Measurements from ENCODE around the gene GCDH.

The GCDH gene

GRCh38 chr19:12947702-12948611 is 57.0 kb downstream of the GCDH start:
- TF ChIP-seq, protein P1, sequence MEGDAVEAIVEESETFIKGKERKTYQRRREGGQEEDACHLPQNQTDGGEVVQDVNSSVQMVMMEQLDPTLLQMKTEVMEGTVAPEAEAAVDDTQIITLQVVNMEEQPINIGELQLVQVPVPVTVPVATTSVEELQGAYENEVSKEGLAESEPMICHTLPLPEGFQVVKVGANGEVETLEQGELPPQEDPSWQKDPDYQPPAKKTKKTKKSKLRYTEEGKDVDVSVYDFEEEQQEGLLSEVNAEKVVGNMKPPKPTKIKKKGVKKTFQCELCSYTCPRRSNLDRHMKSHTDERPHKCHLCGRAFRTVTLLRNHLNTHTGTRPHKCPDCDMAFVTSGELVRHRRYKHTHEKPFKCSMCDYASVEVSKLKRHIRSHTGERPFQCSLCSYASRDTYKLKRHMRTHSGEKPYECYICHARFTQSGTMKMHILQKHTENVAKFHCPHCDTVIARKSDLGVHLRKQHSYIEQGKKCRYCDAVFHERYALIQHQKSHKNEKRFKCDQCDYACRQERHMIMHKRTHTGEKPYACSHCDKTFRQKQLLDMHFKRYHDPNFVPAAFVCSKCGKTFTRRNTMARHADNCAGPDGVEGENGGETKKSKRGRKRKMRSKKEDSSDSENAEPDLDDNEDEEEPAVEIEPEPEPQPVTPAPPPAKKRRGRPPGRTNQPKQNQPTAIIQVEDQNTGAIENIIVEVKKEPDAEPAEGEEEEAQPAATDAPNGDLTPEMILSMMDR (IDR thresholded peaks at IDR 0.05; ENCODE audit: control extremely low read depth, extremely low read depth, low read depth, missing control alignments) = no peak
- POLR2A ChIA-PET = interaction anchor here (0.6 to 1.2 kb wide), 2 partner anchors 9 to 1625 kb away, joined by 4 to 5 read pairs; partner anchors contain the start of gene CALR
- CTCF ChIA-PET = interaction anchor here (1.8 kb wide), 1 partner anchor 18 kb away, joined by 13 read pairs; no protein-coding TSS in a partner anchor
- no peak for DNase-seq (ENCODE audit: extremely low spot score)

DNA sequence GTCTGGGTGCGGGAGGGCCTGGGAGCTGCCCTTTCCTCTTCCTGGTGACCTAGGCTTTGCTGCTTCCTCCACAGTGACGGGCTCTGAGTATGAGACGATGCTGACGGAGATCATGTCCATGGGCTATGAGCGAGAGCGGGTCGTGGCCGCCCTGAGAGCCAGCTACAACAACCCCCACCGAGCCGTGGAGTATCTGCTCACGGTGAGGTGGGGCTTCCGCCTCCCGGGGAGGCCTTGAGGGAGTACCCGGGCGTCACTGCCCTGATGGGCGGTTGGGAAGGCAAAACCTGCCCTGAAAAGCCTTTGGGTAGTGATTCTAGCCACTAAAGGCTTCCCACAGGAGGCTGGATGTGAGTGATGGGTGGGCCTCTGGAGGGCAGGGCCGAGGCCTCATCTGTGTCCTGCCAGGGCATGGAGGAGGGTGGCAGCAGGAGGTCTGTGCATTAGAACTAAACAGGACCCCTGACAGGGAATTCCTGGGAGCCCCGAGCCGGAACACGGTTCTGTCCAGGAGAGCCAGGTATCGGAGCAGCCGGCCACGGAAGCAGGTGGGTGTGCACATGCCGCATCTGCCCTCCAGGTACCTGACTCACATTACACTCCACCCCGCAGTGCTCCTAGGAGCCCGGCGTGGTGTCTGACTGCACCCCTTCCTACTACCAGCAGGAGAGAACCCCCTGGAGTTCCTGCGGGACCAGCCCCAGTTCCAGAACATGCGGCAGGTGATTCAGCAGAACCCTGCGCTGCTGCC is 57.8 kb downstream of the GCDH start:
- TF ChIP-seq, protein P1 (IDR thresholded peaks at IDR 0.05; ENCODE audit: control extremely low read depth, extremely low read depth, low read depth, missing control alignments) = no peak
- ChIA-PET CTCF (interaction anchor here (1.8 to 2.6 kb wide), 2 partner anchors 17 kb away, joined by 12 to 13 read pairs; no protein-coding TSS in a partner anchor), POLR2A (interaction anchor here (1.2 kb wide), 1 partner anchor 10 kb away, joined by 5 read pairs; the partner anchor contains the start of gene CALR)
- no peak for DNase-seq (ENCODE audit: extremely low spot score)
